Activated T-helper 1 cell treated with anti-CD3 and anti-CD28 coated beads, Interleukin-12 subunit alpha, Interleukin-12 subunit beta, Interleukin-2, Interleukin-4 antibody, amounts not matched to agents 30 ng/mL and 10 ng/mL and 1 ng/mL, durations not matched to agents 14 hours and 24 hours and 36 hours (primary cell): ENCODE measurements around the gene UMAD1. TPM values are rescaled to one million over a fixed set of nuclear protein-coding genes. Genes with fewer than 3 reads are reported as not detected.

ENCODE experiments used
- DNase-seq: peaks from one replicate; pipeline ENCODE4 v3.0.0; 2021; ENCODE audit warnings: low spot score
- H3K27ac Mint-ChIP-seq: one replicate; pipeline ENCODE4 v1.8.0; 2021; ENCODE audit warnings: mild to moderate bottlenecking, mixed read lengths
- H3K27me3 Mint-ChIP-seq: one replicate; pipeline ENCODE4 v1.8.0; 2022; ENCODE audit warnings: mild to moderate bottlenecking, moderate library complexity, mixed read lengths; ENCODE audit not compliant: insufficient read depth
- H3K36me3 Mint-ChIP-seq: one replicate; pipeline ENCODE4 v1.8.0; 2021; ENCODE audit warnings: low read depth, mixed read lengths
- H3K4me1 Mint-ChIP-seq: one replicate; pipeline ENCODE4 v1.8.0; 2021; ENCODE audit warnings: low read depth, mixed read lengths
- H3K4me3 Mint-ChIP-seq: one replicate; pipeline ENCODE4 v1.8.0; 2021; ENCODE audit warnings: mild to moderate bottlenecking, moderate library complexity, mixed read lengths
- H3K9me3 Mint-ChIP-seq: one replicate; pipeline ENCODE4 v1.8.0; 2021; ENCODE audit warnings: mixed read lengths
- intact Hi-C: fragments of 100-400 bp; cut with micrococcal nuclease; formaldehyde crosslinking; loops from one replicate; pipeline ENCODE4 v1.15.1; 2024
- total RNA-seq: library from RNA; stranded (reverse); gene quantifications from 2 replicates; pipeline ENCODE4 v1.2.3, GENCODE V29; 2022

UMAD1 gene
- total RNA-seq, 1 donor from 2014 or later, result 14.2 TPM

DNA sequence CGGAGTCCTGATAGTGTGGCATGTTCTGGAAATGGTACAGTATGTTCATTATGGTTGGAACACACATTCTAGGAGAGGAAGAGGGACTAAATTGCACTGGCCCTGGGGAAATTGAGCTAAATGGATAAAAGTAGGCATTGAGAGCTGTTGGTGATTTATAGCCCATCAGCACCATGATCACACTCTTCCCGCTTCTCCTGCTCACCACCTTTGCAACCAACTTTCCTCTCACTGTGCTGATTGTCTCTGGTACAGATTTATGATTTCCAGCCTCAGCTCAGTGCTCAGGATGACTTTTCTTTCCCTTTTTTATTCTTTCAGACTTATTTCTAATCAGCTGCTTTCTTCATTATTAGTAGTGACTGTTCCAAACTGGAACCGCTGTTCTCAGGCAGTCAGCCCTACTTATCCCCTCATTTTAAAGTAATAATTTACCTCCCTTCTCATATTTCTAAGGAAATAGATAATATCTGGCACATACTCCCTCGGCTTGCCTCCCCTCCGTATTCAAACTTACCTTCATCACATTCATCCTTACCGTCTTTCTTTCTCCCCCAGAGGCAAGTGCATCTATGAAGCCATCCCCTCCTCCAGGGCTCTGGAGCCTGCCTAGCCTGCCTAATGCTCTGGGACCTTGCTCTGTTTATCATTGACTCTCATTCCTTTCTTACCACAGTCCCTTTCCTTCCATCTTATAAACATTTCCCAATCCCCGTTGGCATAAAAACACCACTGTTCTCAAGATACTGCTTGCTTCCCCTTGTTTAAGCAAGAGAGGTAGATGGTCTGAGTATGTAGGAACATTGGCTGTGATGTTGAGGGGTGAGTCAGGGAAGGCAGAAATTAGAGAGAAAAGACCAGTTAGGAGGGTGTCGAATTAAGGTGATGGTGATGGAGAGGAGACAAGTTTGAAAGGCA, 129.4 kb downstream of the UMAD1 start:
- Mint-ChIP-seq H3K4me1 (peaks cover 26% of the 10 kb centered on the region), H3K27ac (no peak overlapping the region), H3K9me3 (no peaks in the 10 kb centered on the region), H3K4me3 (no peak overlapping the region), H3K27me3 (peaks cover 3% of the 10 kb centered on the region), H3K36me3 (peaks cover 2% of the 10 kb centered on the region)
- no peak for DNase-seq
- intact Hi-C loops, result loop anchor here (5.0 to 10.0 kb wide), 2 partner anchors 82 to 205 kb away; partner anchors contain the start of gene MIOS

DNA sequence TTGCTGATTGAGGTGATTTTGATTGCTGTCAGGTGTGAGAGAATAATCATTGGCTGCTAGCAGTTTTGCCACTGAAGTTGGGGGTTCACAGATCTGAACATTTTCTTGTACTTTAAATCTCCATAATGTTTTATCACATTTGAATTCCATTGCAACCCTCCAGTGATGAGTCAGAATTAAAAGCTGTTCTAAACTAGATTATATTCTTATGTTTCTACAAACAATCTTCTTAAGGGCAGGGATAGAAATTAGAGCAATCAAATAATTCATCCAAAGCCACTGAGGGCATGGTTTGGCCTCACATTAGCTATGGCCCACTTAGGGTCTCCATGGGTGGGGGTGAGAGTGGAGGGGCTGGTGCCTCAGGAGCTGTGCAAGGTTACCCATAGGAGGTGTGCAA, 130.9 kb downstream of the UMAD1 start:
- intact Hi-C loops, result loop anchor here (5.0 kb wide), 1 partner anchor 81 kb away; no protein-coding TSS in a partner anchor
- Mint-ChIP-seq H3K4me1 (peaks cover 23% of the 10 kb centered on the region), H3K36me3 (peaks cover 2% of the 10 kb centered on the region), H3K27me3 (peaks cover 3% of the 10 kb centered on the region), H3K9me3 (no peaks in the 10 kb centered on the region), H3K4me3 (no peak overlapping the region), H3K27ac (no peak overlapping the region)
- DNase-seq, result no peak

GRCh38 chr7:7772397-7772821, 131.9 kb downstream of the UMAD1 start:
- peak overlapping the region; percentile 42 for H3K27ac Mint-ChIP-seq
- peaks cover 23% of the 10 kb centered on the region for H3K4me1 Mint-ChIP-seq
- peaks cover 3% of the 10 kb centered on the region for H3K27me3 Mint-ChIP-seq
- H3K9me3 Mint-ChIP-seq, result no peaks in the 10 kb centered on the region
- peaks cover 2% of the 10 kb centered on the region for H3K36me3 Mint-ChIP-seq
- intact Hi-C loops, result loop anchor here (1.0 to 5.0 kb wide), 9 partner anchors 10 to 362 kb away; partner anchors contain the start of gene GLCCI1
- peak overlapping the region; percentile 54 for H3K4me3 Mint-ChIP-seq
- DNase-seq, result no peak

GRCh38 chr7:7773334-7774309, 133.1 kb downstream of the UMAD1 start:
- intact Hi-C loops, result loop anchor here (2.0 to 5.0 kb wide), 3 partner anchors 53 to 353 kb away; no protein-coding TSS in a partner anchor
- no peaks in the 10 kb centered on the region for H3K9me3 Mint-ChIP-seq
- H3K36me3 Mint-ChIP-seq, result peaks cover 2% of the 10 kb centered on the region
- H3K4me3 Mint-ChIP-seq, result no peak overlapping the region
- no peak overlapping the region for H3K27ac Mint-ChIP-seq
- H3K27me3 Mint-ChIP-seq, result peaks cover 3% of the 10 kb centered on the region
- DNase-seq, result no peak
- H3K4me1 Mint-ChIP-seq, result peaks cover 27% of the 10 kb centered on the region

- no peaks in the 10 kb centered on the region for H3K9me3 Mint-ChIP-seq
- peaks cover 21% of the 10 kb centered on the region for H3K4me1 Mint-ChIP-seq
- no peaks in the 10 kb centered on the region for H3K27me3 Mint-ChIP-seq
- peaks cover under 1% of the 10 kb centered on the region for H3K36me3 Mint-ChIP-seq
- intact Hi-C loops, result no loop called here
- DNase-seq, result no peak
- peak overlapping the region; percentile 11 for H3K27ac Mint-ChIP-seq
- no peak overlapping the region for H3K4me3 Mint-ChIP-seq
Measured at GRCh38 chr7:7779888-7780287, 139.3 kb downstream of the UMAD1 start.

DNA sequence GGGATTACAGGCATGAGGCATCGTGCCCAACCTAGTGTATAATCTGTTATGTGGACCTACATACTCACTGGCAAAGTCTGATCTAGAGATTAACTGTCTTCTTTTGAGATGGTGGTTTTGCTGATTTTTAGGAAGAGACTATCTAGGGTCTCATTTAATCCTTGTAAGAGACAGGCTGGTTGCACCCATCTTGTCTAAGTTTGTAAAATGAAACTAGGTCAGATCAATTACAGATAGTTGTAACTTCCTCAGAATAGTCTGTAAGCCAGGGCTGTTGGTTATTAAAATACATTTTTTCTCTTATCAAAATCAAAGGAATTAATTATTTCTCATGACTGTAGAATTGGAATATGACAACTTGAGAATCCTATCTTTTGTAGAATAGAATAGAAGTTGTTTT, 142.4 kb downstream of the UMAD1 start:
- intact Hi-C loops, result no loop called here
- Mint-ChIP-seq H3K4me3 (no peak overlapping the region), H3K27ac (no peak overlapping the region)

GRCh38 chr7:7785344-7785973, 144.9 kb downstream of the UMAD1 start:
- Mint-ChIP-seq H3K4me3 (no peak overlapping the region), H3K27me3 (no peaks in the 10 kb centered on the region), H3K4me1 (peaks cover 23% of the 10 kb centered on the region), H3K9me3 (no peaks in the 10 kb centered on the region), H3K36me3 (no peaks in the 10 kb centered on the region), H3K27ac (no peak overlapping the region)
- intact Hi-C loops, result no loop called here
- DNase-seq, result no peak

More for the DNA sequence above, 142.4 kb downstream of the UMAD1 start:
- peaks cover 23% of the 10 kb centered on the region for H3K4me1 Mint-ChIP-seq
- DNase-seq, result no peak
- no peaks in the 10 kb centered on the region for H3K9me3 Mint-ChIP-seq
- H3K36me3 Mint-ChIP-seq, result no peaks in the 10 kb centered on the region
- H3K27me3 Mint-ChIP-seq, result no peaks in the 10 kb centered on the region

- Mint-ChIP-seq H3K9me3 (no peaks in the 10 kb centered on the region), H3K36me3 (no peaks in the 10 kb centered on the region), H3K27me3 (no peaks in the 10 kb centered on the region), H3K27ac (no peak overlapping the region), H3K4me3 (no peak overlapping the region), H3K4me1 (peaks cover 23% of the 10 kb centered on the region)
- no peak for DNase-seq
- intact Hi-C loops, result no loop called here
Measured at GRCh38 chr7:7786595-7786994, 146.0 kb downstream of the UMAD1 start.

- intact Hi-C loops, result no loop called here
- Mint-ChIP-seq H3K4me1 (peaks cover 15% of the 10 kb centered on the region), H3K9me3 (no peaks in the 10 kb centered on the region), H3K36me3 (peaks cover 2% of the 10 kb centered on the region), H3K27ac (no peak overlapping the region), H3K4me3 (no peak overlapping the region), H3K27me3 (no peaks in the 10 kb centered on the region)
- DNase-seq, result no peak
Measured at GRCh38 chr7:7789551-7789988, 149.0 kb downstream of the UMAD1 start.

DNA sequence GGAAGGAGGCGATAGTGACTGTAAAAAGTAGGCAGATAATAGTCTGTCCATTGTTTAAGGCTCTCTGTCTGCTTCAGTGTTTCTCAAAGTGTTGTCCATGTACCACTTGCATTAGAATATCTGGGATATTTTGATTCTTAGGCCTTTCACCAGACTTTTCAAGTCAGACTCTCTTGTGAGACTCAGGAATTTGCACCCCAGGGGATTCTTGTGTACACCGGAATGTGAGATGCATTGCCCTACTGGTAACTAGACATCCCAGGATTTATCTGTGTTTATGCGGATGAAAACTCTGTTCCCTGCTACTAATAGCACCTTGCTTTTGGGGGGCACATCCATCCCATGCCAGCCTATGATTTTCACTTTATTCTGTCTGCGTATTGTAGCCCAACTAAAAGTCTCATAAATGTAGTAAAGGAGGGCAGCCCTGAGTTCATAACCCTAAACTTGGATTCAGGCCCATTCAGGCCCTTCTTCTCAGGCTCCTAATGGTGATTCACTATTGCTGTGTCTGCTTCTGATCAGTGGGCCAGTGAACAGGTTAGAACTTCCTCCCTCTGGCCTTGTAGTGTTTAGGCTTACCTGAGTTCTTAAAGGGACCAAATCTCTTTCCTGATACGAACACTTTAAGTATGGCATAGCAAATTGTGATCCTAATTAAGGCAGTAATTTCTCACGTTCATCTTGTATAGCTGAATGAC, 149.6 kb downstream of the UMAD1 start:
- Mint-ChIP-seq H3K36me3 (peaks cover 3% of the 10 kb centered on the region), H3K9me3 (no peaks in the 10 kb centered on the region), H3K4me3 (no peak overlapping the region), H3K27me3 (no peaks in the 10 kb centered on the region), H3K4me1 (peaks cover 13% of the 10 kb centered on the region), H3K27ac (no peak overlapping the region)
- intact Hi-C loops, result no loop called here
- DNase-seq, result no peak

DNA sequence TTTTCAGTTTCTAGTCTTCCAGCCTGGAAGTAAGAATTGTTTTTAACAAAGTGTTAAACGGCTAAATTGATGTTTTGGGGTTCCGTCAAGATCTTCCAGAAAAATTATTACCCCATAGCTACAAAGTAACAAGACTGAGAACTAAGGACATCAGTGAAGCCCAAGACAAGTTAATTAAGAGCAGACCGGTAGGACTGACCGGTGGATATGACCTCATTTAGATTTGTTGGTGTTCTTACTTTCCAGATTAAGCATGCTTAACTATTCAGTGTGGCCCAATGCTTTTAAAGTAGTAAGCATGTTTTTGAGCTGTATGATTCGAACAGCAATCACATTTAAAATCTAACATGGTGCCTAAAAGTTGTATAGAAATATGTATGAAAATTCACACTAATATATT, 151.0 kb downstream of the UMAD1 start:
- Mint-ChIP-seq H3K27me3 (no peaks in the 10 kb centered on the region), H3K4me3 (no peak overlapping the region), H3K9me3 (peaks cover 6% of the 10 kb centered on the region), H3K27ac (no peak overlapping the region), H3K4me1 (peaks cover 19% of the 10 kb centered on the region), H3K36me3 (peaks cover 8% of the 10 kb centered on the region)
- no peak for DNase-seq
- intact Hi-C loops, result no loop called here

DNA sequence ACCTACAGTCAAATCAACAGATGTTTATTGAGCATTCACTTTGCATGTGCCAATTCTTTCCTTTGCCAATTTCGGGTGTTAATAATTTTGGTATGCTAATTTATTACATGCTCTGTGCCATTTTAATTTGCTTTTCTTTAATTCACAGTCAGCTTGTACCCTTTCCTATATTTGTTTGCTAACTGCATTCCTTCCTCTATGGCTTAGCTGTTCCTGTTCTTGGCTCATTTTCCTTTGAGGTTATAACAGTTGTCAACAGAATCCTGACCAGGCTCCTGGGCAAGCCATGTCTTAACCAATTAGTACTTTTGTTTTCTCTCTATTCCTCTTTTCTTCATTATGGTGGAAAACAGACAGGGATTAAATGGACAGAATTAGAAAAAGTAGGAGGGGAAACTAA, 151.5 kb downstream of the UMAD1 start:
- Mint-ChIP-seq H3K9me3 (peaks cover 12% of the 10 kb centered on the region), H3K36me3 (peaks cover 13% of the 10 kb centered on the region), H3K27me3 (no peaks in the 10 kb centered on the region), H3K4me3 (no peak overlapping the region), H3K27ac (no peak overlapping the region), H3K4me1 (peaks cover 19% of the 10 kb centered on the region)
- DNase-seq, result no peak
- intact Hi-C loops, result no loop called here
